Astrocyte (in vitro differentiated cells and primary cell): ENCODE data around the gene ARPC2. TPM values are rescaled to one million over a fixed set of nuclear protein-coding genes. Genes with fewer than 3 reads are reported as not detected.

Source experiments
- DNase-seq: peaks from one replicate; pipeline ENCODE4 v3.0.0-alpha.2; 2010; ENCODE audit warnings: low read depth
- FAIRE-seq: peaks from 2 replicates; lab custom pipeline; 2011; peaks lifted over from hg19 to GRCh38; lab: Jason Lieb, UNC
- H2AFZ ChIP-seq: 2 replicates; pipeline ENCODE4 v1.6.0; 2012; ENCODE audit warnings: low read depth, low read length, inconsistent platforms
- H3K27ac ChIP-seq: 2 replicates; pipeline ENCODE4 v1.5.1; 2011; ENCODE audit warnings: low read depth, low read length, inconsistent platforms
- H3K27me3 ChIP-seq: 2 replicates; pipeline ENCODE4 v1.6.0; 2011; ENCODE audit warnings: low read length, inconsistent platforms; ENCODE audit not compliant: insufficient read depth
- H3K36me3 ChIP-seq: 2 replicates; pipeline ENCODE4 v1.5.1; 2011; ENCODE audit warnings: low read length, inconsistent platforms; ENCODE audit not compliant: insufficient read depth
- H3K4me1 ChIP-seq: 2 replicates; pipeline ENCODE4 v1.5.1; 2011; ENCODE audit warnings: low read length, inconsistent platforms; ENCODE audit not compliant: insufficient read depth
- H3K4me2 ChIP-seq: 2 replicates; pipeline ENCODE4 v1.6.0; 2012; ENCODE audit warnings: low read length, inconsistent platforms
- H3K4me3 ChIP-seq: 2 replicates; pipeline ENCODE4 v1.5.1; 2011; ENCODE audit warnings: low read depth, mild to moderate bottlenecking, low read length, inconsistent platforms; ENCODE audit not compliant: insufficient read depth
- H3K79me2 ChIP-seq: 2 replicates; pipeline ENCODE4 v1.6.0; 2012; ENCODE audit warnings: mild to moderate bottlenecking, low read length, inconsistent platforms; ENCODE audit not compliant: insufficient read depth
- H3K9ac ChIP-seq: 2 replicates; pipeline ENCODE4 v1.6.0; 2012; ENCODE audit warnings: mild to moderate bottlenecking, low read length, inconsistent platforms
- H3K9me3 ChIP-seq: 2 replicates; pipeline ENCODE4 v1.5.1; 2012; ENCODE audit warnings: low read depth, mild to moderate bottlenecking, low read length, inconsistent platforms; ENCODE audit not compliant: insufficient read depth
- H4K20me1 ChIP-seq: 2 replicates; pipeline ENCODE4 v1.6.0; 2012; ENCODE audit warnings: low read length, inconsistent platforms; ENCODE audit not compliant: insufficient read depth
- H3K27ac Mint-ChIP-seq: one replicate; pipeline ENCODE4 v1.8.0; 2021; ENCODE audit warnings: mild to moderate bottlenecking, mixed read lengths; ENCODE audit not compliant: unreplicated experiment
- H3K27me3 Mint-ChIP-seq: one replicate; pipeline ENCODE4 v1.8.0; 2021; ENCODE audit warnings: low read depth, mixed read lengths; ENCODE audit not compliant: unreplicated experiment
- H3K36me3 Mint-ChIP-seq: one replicate; pipeline ENCODE4 v1.8.0; 2021; ENCODE audit warnings: low read depth, mixed read lengths; ENCODE audit not compliant: unreplicated experiment
- H3K4me1 Mint-ChIP-seq: one replicate; pipeline ENCODE4 v1.8.0; 2021; ENCODE audit warnings: low read depth, mixed read lengths; ENCODE audit not compliant: unreplicated experiment
- H3K4me3 Mint-ChIP-seq: one replicate; pipeline ENCODE4 v1.8.0; 2021; ENCODE audit warnings: mild to moderate bottlenecking, moderate library complexity, mixed read lengths; ENCODE audit not compliant: unreplicated experiment
- H3K9me3 Mint-ChIP-seq: one replicate; pipeline ENCODE4 v1.8.0; 2021; ENCODE audit warnings: mild to moderate bottlenecking, mixed read lengths; ENCODE audit not compliant: unreplicated experiment
- EZH2 ChIP-seq: IDR thresholded peaks from 2 replicates; pipeline ENCODE4 v1.6.1; 2012; ENCODE audit warnings: mild to moderate bottlenecking, low read length, inconsistent platforms; ENCODE audit not compliant: insufficient read depth
- total RNA-seq: library from RNA; stranded (reverse); gene quantifications from 2 replicates; pipeline ENCODE4 v1.2.1, GENCODE V29; 2021
- TF ChIP-seq, protein P1 (sequence below): IDR thresholded peaks from 2 replicates; pipeline ENCODE4 v1.5.1; 2011; ENCODE audit warnings: low read depth, mild to moderate bottlenecking, inconsistent platforms, low read length, moderate library complexity; ENCODE audit not compliant: insufficient read depth

ARPC2 gene
- total RNA-seq, 1 donor from 2014 or later = 535 TPM

DNA sequence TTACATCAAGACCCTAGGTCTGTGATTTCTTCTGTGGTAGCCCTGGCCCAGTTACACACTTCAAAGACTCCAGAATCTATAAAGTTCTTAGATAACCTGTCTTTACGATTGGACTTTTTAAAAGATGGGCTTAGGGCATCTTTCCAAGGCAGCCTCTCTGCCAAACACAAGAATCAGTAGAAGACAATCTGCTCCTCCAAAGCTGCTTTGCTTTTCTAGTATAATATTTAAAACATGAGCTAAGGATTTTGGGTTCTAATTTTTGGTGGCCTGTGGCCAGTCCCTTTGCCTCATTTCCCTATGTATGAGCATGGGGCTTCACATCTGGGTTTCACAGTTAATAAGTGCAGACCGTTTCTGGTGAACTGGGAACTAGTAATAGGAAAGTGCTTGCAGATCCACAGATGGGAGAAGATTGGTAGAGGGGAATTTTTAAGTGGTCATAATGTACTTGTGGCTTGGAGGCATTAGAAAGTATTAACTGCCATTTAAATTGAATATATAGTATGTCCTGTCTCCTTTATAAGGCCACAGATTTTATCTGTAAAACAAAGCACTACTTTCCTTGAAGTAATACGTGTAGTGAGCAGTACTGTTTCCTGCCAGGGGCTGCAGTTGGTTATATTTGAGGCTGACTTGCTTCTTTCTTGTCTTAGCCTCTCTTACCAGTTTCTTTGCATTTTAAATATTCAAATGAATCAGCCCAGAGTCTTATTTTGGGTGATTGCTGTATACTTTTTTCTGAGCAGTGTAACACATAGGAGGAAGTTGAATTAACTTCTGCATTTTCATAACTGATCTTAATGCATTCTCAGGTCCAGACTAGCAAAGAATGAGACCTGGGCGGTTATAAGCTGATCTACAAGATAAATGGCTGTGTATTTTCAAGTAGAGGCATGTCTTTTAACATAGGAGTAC, 1.5 kb downstream of the ARPC2 start:
- Mint-ChIP-seq H3K27ac (peak overlapping the region; percentile 95), H3K27me3 (no peaks in the 10 kb centered on the region), H3K9me3 (no peaks in the 10 kb centered on the region), H3K4me3 (peak overlapping the region; percentile 90), H3K4me1 (peaks cover 38% of the 10 kb centered on the region), H3K36me3 (peaks cover 5% of the 10 kb centered on the region)
- Histone ChIP-seq H3K4me3 (peak overlapping the region; percentile 98), H3K4me2 (peak overlapping the region; percentile 95), H3K36me3 (peaks cover 23% of the 10 kb centered on the region), H3K79me2 (peaks cover 73% of the 10 kb centered on the region), H3K27me3 (no peaks in the 10 kb centered on the region), H4K20me1 (peaks cover 60% of the 10 kb centered on the region), H3K27ac (peak overlapping the region; percentile 88), H3K9me3 (no peaks in the 10 kb centered on the region), H3K9ac (peak overlapping the region; percentile 94), H2AFZ (no peak overlapping the region), H3K4me1 (peaks cover 44% of the 10 kb centered on the region)
- TF ChIP-seq EZH2 = no peak
- TF ChIP-seq, protein P1, sequence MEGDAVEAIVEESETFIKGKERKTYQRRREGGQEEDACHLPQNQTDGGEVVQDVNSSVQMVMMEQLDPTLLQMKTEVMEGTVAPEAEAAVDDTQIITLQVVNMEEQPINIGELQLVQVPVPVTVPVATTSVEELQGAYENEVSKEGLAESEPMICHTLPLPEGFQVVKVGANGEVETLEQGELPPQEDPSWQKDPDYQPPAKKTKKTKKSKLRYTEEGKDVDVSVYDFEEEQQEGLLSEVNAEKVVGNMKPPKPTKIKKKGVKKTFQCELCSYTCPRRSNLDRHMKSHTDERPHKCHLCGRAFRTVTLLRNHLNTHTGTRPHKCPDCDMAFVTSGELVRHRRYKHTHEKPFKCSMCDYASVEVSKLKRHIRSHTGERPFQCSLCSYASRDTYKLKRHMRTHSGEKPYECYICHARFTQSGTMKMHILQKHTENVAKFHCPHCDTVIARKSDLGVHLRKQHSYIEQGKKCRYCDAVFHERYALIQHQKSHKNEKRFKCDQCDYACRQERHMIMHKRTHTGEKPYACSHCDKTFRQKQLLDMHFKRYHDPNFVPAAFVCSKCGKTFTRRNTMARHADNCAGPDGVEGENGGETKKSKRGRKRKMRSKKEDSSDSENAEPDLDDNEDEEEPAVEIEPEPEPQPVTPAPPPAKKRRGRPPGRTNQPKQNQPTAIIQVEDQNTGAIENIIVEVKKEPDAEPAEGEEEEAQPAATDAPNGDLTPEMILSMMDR = no peak
- no peak for FAIRE-seq
- DNase-seq = no peak

DNA sequence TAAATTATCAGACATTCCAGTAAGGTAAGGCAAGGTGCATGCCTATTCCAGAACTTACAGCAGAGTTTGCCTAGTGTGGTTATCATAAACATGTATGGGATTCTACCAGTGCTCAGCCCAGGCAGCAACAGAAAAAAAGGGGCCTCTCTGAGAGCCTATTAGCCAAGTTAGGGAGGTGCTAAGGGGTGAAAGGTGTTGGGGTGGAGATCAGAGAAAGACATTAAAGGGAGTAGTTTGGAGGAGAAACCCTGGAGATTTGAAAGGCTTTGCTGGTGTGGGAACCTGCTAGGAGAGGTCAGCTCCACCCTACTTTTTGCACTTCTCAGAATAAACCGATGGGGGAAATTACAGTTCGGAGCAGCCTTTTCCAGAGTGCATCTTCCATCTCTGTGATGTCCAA, 2.9 kb downstream of the ARPC2 start:
- no peak for FAIRE-seq
- Histone ChIP-seq H3K4me1 (peaks cover 47% of the 10 kb centered on the region), H3K9ac (peak overlapping the region; percentile 94), H3K9me3 (no peaks in the 10 kb centered on the region), H3K4me2 (peak overlapping the region; percentile 95), H3K27ac (no peak overlapping the region), H3K79me2 (peaks cover 87% of the 10 kb centered on the region), H3K4me3 (peak overlapping the region; percentile 55), H3K36me3 (peaks cover 37% of the 10 kb centered on the region), H3K27me3 (no peaks in the 10 kb centered on the region), H4K20me1 (peaks cover 74% of the 10 kb centered on the region), H2AFZ (no peak overlapping the region)
- H3K36me3 Mint-ChIP-seq = peaks cover 7% of the 10 kb centered on the region
- H3K9me3 Mint-ChIP-seq = no peaks in the 10 kb centered on the region
- H3K4me3 Mint-ChIP-seq = peak overlapping the region; percentile 90
- peaks cover 52% of the 10 kb centered on the region for H3K4me1 Mint-ChIP-seq
- peak overlapping the region; percentile 88 for H3K27ac Mint-ChIP-seq
- H3K27me3 Mint-ChIP-seq = no peaks in the 10 kb centered on the region
- no peak for DNase-seq
- TF ChIP-seq EZH2 = no peak
- TF ChIP-seq, protein P1 = no peak
